Colonic mucosa (tissue), 4 donors: Measurements from ENCODE around the gene DGKZ. TPM values are rescaled to one million over a fixed set of nuclear protein-coding genes. Genes with fewer than 3 reads are reported as not detected.

ENCODE experiments used
- DNase-seq: peaks from one replicate; pipeline ENCODE4 v3.0.0-alpha.2; 2020
- H3K27ac ChIP-seq: fragments of 200-600 bp; one replicate; pipeline ENCODE4 v1.8.0; 2021
- H3K27me3 ChIP-seq: fragments of 200-600 bp; one replicate; pipeline ENCODE4 v1.8.0; 2021
- H3K36me3 ChIP-seq: fragments of 200-600 bp; one replicate; pipeline ENCODE4 v1.8.0; 2021
- H3K4me1 ChIP-seq: fragments of 200-600 bp; one replicate; pipeline ENCODE4 v1.8.0; 2021; ENCODE audit warnings: mild to moderate bottlenecking
- H3K4me3 ChIP-seq: fragments of 200-600 bp; one replicate; pipeline ENCODE4 v1.8.0; 2021
- H3K9ac ChIP-seq, 2 donors: one replicate each; pipeline ENCODE4 v1.7.0; 2013; ENCODE audit warnings: control low read depth in 2 of 2, low read depth in 2 of 2, low read length in 2 of 2
- H3K9me3 ChIP-seq: fragments of 200-600 bp; one replicate; pipeline ENCODE4 v1.8.0; 2021
- CTCF ChIP-seq: fragments of 200-600 bp; IDR thresholded peaks from one replicate; pipeline ENCODE4 v1.8.0; 2022; ENCODE audit warnings: antibody characterized with exemption, mild to moderate bottlenecking
- intact Hi-C: fragments of 100-400 bp; cut with DNase I; formaldehyde crosslinking; loops from one replicate; pipeline ENCODE4 v1.14.1; 2022
- total RNA-seq, 2 donors: library from RNA; stranded (reverse); fragmentation: NEBNext Ultra II Directional in 1 of 2; extraction: Animal tissue kit (Norgen Biotek cat#: 25700) in 1 of 2; gene quantifications; one replicate each; pipeline ENCODE4 v1.2.1, GENCODE V29; 2021
- donor health status: healthy.
- donor health status: DM: no; HTN: no; CAD: no.
- donor health status: DM: no; HTN: no; CAD: no.

DGKZ gene
- total RNA-seq, 2 donors from 2014 or later = 42.7 to 83.8 TPM

GRCh38 chr11:46388619-46389449 is 41.6 kb downstream of the DGKZ start:
- H3K36me3 ChIP-seq = no peaks in the 10 kb centered on the region
- intact Hi-C loops = loop anchor here (5.0 kb wide), 1 partner anchor 233 kb away; no protein-coding TSS in a partner anchor
- no peak overlapping the region for H3K9ac ChIP-seq
- H3K4me3 ChIP-seq = no peak overlapping the region
- TF ChIP-seq CTCF = no peak
- H3K9me3 ChIP-seq = no peaks in the 10 kb centered on the region
- peaks cover 16% of the 10 kb centered on the region for H3K4me1 ChIP-seq
- peaks cover 59% of the 10 kb centered on the region for H3K27me3 ChIP-seq
- no peak for DNase-seq
- no peak overlapping the region for H3K27ac ChIP-seq

- H3K4me1 ChIP-seq = peaks cover 16% of the 10 kb centered on the region
- TF ChIP-seq CTCF = peak; percentile 72
- intact Hi-C loops = loop anchor here (5.0 kb wide), 1 partner anchor 233 kb away; no protein-coding TSS in a partner anchor
- H3K9ac ChIP-seq = peak overlapping the region in 1 of 2 donors; percentile 18
- H3K27ac ChIP-seq = no peak overlapping the region
- peak overlapping the region; percentile 38 for H3K4me3 ChIP-seq
- peaks cover 59% of the 10 kb centered on the region for H3K27me3 ChIP-seq
- no peaks in the 10 kb centered on the region for H3K36me3 ChIP-seq
- DNase-seq = peak; percentile 77
- H3K9me3 ChIP-seq = no peaks in the 10 kb centered on the region
Observed at GRCh38 chr11:46389450-46390330, 42.4 kb downstream of the DGKZ start.

GRCh38 chr11:46390331-46391171 is 43.3 kb downstream of the DGKZ start:
- no peak overlapping the region for H3K9ac ChIP-seq

GRCh38 chr11:46391186-46391577 is 43.9 kb downstream of the DGKZ start:
- Histone ChIP-seq H3K4me1 (peaks cover 16% of the 10 kb centered on the region), H3K27me3 (peaks cover 59% of the 10 kb centered on the region), H3K4me3 (no peak overlapping the region), H3K27ac (no peak overlapping the region), H3K9ac (no peak overlapping the region), H3K9me3 (no peaks in the 10 kb centered on the region), H3K36me3 (no peaks in the 10 kb centered on the region)
- intact Hi-C loops = no loop called here
- DNase-seq = no peak
- no peak for TF ChIP-seq CTCF

More at GRCh38 chr11:46390331-46391171, 43.3 kb downstream of the DGKZ start:
- Histone ChIP-seq H3K27ac (no peak overlapping the region), H3K4me1 (peaks cover 16% of the 10 kb centered on the region), H3K36me3 (no peaks in the 10 kb centered on the region), H3K4me3 (no peak overlapping the region), H3K27me3 (peaks cover 59% of the 10 kb centered on the region), H3K9me3 (no peaks in the 10 kb centered on the region)
- no peak for TF ChIP-seq CTCF
- intact Hi-C loops = no loop called here
- no peak for DNase-seq
